Measurements from ENCODE around the gene AURKAIP1.
"Not testable (repeated sequence)": the region's sequence is repeated elsewhere in the genome, so short reads cannot be mapped to it uniquely, and the experiment has no call there.

Gene AURKAIP1

GRCh38 chr1:1385339-1385738 is 10.3 kb upstream of the AURKAIP1 start:
- not testable (repeated sequence) for DNase-seq

DNA sequence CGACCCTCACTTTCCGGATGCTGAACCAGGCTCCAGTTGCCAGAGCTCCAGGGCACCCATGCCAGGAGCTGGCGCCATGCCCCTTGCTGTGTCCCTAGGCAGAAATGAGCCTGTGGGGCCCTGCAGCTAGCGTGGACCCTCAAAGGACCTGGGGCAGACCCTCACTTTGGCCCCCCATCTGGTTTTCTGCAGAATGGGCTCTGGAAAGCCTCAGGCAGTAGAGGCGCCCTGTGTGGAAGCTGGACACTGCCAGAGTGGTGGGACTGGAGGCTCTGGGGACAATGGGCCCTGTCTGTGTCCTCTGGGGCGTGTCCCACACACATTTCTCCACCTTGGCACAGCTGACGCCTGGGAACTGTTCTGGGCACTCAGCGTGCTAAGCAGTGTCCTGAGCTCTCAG is 6.3 kb upstream of the AURKAIP1 start:
- DNase-seq: no peak

DNA sequence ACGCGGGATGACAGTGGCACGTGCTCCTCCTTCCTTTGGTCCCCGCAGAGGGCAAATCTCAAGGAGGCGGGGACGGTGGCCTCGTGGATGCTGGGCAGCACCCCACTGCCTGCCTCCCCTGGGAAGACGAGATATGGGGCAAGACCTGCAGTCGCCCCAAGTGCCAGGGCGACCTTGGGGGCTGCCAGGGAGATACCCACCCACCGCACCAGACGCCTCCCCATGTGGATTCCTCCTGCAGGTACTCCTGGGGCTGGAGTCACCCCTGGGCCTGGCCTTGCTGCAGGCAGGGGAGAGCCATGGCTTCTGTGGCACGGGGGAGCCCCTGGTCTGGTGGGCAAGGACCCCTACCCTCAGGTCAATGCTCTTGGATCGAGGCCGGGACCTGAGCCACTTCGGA is 5.9 kb upstream of the AURKAIP1 start:
- DNase-seq: no peak

DNA sequence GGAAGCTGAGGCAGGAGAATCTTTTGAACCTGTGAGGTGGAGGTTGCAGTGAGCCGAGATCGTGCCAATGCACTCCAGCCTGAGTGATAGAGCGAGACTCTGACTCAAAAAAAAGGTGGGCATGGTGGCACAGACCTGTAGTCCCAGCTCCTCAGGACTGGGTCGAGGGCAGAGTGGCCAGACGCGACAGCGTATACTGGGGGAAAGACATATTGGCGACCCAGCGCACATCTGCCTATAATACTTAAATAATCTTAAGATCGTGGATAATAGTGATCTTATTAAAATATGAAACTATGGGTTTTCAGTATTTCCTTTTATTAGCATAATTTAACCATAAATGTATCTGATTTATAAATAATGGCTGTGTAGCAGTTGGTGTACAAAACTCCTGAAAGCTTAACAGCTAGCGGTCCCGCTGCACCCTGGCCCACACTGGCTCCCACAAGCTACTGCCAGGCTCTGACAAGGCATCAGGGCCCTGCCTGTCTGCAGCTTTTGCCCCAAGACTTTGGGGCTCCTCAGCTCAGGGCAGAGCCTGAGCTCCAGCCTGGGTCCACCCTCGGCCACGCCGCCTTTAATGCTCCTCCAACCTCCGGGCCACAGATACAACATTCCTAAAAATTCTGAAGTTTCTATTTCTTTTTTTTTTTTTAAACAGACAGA is 2.7 kb upstream of the AURKAIP1 start:
- no peak for DNase-seq

- DNase-seq: no peak
Measured at GRCh38 chr1:1376551-1377226, 1.7 kb upstream of the AURKAIP1 start.

GRCh38 chr1:1374589-1374928 is 448 bp downstream of the AURKAIP1 start:
- DNase-seq: no peak

DNA sequence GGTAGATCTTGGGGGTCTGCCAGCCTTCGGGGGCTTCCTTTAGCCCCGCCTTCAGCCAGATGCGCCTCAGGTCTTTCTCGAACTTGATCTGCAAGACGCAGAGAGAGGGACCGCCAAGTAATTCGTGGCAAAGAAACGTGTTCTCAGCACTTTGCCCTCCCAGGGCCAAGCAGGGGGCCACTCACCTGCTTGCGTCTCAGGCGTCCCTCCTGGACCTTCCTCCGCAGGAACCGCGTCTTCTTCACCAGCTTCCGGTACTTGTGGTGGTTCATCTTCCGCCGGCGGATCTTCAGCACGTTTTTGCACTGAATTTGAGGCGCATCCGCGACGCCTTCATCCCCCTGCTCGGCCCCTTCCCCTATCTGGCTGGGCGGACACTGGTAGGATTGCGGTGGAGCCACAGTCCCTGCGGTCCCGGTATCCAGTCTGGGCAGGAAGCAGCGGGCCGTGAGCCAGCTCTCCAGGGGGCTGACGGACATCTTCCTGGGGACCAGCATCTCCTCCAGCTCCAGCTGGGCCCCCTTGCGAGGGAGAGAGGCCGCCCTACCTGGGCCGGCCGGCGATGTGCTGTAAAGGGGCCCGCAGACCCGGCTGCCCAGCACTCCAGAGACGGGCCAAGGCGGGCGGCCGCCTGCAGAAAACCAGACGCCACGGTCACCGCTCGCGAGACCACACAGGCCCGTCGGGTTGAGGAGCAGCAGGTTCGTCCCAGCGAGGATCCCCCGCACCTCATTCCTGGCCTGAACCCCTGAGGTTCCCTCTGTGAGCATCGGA is 1.0 kb downstream of the AURKAIP1 start:
- no peak for DNase-seq

DNA sequence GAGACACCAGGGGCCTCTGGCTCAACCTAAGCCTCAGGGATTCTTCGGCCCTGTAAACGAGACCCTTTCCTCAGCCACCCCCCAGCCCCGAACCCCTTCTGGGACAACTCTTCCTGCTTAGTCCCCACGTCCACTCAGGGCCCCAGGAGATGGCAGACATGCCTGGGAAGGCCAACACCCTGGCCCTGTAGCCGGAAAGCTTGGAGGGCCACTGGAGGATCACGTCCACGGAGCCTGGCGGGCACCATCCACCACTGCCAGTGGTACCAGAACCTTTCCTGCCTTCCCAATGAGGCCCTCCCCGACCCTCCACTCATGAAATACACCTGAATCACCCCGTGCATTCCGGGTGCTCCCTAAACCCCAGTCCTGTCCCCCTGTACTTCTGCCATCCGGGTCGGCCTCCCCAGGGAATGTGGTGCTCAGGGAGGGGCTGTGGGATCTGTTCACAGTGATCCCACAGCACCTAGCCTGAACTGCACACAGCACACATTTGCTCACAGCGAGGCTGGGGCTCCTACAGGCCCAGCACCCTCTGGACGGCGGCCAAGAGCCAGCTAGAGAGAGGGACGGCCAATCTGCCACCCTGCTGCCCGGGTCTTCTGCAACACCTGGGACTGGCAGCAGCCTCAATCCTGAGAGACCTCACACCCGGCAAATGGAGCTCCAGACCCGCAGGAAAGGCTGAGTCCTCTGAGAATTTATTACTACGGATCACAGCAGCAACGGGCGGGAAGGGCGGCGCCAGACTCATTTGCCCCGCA is 1.8 kb downstream of the AURKAIP1 start:
- no peak for DNase-seq

- DNase-seq: peak; percentile 58
Measured at GRCh38 chr1:1371746-1372711, 3.0 kb downstream of the AURKAIP1 start.

- no peak for DNase-seq
Measured at GRCh38 chr1:1371364-1371745, 3.7 kb downstream of the AURKAIP1 start.

DNA sequence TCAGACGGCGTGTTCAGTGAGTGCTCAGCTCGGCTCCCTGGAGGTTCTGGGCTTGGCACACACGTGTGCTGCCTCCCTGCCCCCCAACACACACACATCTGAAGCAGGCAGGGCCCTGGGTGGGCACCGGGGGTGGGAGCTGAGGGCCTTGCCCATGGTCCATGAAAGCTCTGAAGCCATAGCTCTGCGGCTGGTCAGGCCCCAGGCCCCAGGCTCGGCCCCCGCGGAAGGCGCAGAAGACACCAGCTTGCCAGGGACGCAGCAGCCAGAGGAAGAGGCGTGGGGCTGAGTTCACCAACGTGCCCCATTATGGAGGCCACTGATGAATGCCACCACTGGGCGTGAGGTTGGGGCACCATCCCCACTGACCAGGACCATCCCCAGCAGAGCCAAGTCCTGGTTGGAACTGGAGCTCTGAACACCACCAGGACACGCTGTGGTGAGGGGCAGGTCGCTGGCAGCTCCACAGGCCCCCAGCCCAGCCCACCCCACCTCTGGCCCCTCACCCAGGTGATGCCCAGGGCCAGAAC is 4.2 kb downstream of the AURKAIP1 start:
- no peak for DNase-seq

- DNase-seq: not testable (repeated sequence)
Measured at GRCh38 chr1:1370094-1370493, 4.9 kb downstream of the AURKAIP1 start.

DNA sequence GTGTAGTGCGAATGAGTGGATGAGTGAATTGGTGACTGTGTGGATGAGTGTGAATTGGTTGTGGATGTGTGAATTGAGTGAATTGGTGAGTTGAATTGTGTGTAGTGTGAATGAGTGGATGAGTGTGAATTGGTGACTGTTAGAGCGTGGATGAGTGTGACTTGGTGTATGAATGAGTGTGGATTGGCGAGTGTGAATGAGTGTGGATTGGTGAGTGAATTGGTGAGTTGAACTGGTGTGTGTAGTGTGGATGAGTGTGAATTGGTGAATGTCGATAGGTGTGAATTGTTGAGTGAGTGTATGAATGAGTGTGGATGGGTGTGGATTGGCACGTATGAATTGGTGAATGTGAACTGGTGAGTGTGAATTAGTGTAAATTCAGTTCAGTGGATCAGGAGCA is 7.7 kb downstream of the AURKAIP1 start:
- no peak for DNase-seq

GRCh38 chr1:1366699-1367066 is 8.3 kb downstream of the AURKAIP1 start:
- DNase-seq: no peak

DNA sequence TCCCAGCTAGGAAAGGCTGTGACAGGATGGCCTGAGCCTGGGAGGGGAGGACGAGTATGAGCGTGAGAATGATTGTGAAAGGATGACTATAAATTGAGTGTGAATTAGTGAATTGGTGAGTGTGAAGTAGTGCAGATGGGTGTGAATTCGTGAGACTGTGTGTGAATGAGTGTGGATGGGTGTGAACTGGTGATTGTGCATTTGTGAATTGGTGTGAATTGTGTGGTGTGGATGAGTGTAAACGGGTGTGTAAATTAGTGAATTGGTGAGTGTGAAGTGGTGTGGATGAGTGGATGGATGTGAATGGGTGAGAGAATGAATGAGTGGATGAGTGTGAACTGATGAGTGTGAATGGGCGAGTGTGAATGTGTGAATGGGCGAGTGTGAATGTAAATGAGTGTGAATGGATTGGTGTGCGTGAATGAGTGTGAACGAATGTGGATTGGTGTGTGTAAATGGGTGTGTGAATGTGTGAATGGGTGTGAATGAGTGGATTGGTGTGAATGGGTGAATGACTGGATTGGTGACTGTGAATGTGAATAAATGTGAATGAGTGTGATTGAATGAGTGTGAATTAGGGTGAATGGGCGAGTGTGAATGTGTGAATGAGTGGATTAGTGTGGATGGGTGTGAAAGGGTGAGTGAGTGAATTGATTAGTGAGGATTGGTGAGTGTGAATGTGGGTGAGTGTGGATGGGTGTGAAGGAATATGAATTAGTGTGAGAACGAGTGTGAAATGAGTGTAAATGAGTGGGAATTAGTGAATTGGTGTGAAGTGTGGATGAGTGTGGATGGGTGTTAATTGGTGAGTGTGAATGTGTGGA is 8.9 kb downstream of the AURKAIP1 start:
- DNase-seq: no peak

DNA sequence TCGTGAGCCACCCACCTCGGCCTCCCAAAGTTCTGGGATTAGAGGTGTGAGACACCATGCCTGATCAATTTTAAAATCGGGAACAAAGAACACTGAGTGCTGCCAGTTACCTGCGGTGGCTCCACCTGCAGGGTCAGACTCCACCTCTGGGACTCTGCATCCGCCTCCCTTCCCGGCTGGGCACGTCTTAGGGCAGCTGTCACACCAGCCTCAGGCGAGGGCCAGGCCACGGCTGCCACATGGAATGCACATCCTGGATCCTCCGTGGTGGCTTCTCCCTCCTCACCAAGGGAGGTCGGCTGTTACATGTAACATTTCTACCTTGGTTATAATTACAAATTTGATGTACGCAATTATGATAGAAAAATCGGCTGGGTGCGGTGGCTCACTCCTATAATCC is 10.7 kb downstream of the AURKAIP1 start:
- no peak for DNase-seq

DNA sequence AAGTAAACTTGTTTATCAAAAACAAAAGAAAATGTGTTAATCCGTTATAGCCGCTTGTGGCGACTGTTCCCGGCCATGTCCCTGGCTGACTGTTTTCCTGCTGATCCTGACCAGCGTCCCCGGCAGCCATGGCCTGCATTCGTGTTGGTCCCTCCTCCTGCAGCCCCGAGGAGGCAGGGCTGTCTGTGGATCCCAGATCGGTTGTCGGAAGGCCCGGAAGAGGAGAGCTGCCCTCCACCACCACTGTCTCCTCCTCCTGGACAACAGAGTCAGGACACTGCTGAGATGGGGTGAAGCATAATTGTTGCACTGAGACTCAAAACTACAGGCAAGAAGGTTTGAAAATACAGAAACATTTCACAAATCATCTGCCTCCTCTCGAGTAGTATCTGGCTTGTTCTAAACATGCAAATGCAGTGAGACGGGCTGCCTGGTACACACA is 13.0 kb downstream of the AURKAIP1 start:
- no peak for DNase-seq

DNA sequence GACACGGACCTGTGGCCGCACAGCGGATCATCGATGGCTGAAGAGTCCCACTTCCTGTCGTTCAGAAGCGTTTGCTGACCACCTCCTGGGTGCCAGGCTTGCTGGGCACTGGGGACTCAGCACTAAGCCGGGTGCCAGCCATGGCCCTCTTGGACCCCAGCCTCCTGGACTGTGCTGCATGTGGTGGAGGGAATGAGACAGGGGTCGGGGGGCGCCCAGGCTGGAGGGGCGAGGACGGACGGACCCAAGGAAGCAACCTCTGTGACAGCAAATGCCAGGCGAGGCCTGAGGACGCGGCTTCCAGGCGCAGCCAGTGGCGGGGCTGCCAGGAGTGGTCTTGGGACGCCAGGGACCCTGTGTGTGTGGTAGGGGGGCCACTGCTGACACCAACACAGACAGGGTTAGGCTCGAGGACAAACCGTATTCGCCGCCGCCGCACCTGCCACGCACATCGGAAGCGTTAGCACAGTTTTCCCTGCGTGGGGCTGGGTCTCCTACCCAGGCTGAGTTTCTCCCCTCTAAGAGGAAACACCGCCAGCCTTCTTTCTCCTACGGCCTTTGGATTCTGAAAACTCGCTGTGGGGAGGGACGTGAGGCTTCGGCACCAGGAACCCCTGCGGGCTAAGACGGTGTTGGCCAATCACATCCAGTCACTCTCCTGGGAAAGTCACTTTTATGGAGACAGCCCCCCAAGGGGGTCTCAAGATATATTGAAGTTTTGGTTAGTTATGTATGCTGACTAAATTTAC is 13.6 kb downstream of the AURKAIP1 start:
- no peak for DNase-seq

DNA sequence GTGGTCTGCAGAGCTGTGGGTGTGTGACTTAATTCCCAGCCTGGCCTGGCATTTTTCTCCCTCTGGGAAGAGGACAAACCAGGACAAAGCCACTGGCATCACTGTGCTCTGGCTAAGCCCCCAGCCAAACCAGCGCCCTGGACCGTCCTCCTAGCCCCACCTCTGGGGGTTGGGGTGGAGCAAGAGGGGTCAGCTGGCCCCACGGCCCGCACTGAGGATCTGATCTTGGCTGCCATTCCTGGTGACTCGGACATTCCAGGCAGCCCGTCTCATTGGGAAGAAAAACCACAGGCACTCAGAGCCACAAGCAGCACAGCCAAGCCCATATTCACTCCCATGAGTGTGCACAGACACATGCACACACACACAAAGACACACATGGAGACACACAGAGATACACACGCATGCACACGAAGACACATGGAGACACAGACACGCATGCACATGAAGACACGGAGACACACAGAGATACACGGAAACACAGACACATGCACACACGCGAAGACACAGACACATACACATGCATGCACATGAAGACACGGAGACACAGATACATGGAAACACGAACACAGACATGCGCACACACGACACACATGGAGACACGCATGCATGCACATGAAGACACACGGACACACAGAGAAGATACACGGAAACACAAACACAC is 14.4 kb downstream of the AURKAIP1 start:
- DNase-seq: no peak
